Measurements from ENCODE around the gene SPATA31D1. TPM values are rescaled to one million over a fixed set of nuclear protein-coding genes. Genes with fewer than 3 reads are reported as not detected.

Gene SPATA31D1
- total and polyA plus RNA-seq, 2 donors (not counting 3 experiments of a cell fraction or from before 2014, with no cell fraction given): not detected

GRCh38 chr9:82011133-82011532 lies 22.6 kb downstream of the SPATA31D1 start:
- Histone ChIP-seq H3K4me3 (replicated peaks in 1 of 3; ENCODE audit: insufficient read depth in 1 of 3, low read depth in 1 of 3, low read length in 3 of 3) (no peak overlapping the region), H3K36me3 (ENCODE audit: control insufficient read depth in 2 of 2, extremely low read depth in 1 of 2, insufficient read depth in 2 of 2, low read length in 2 of 2) (no peaks in the 10 kb centered on the region), H3K9ac (replicated peaks; ENCODE audit: extremely low read depth, insufficient read depth, low read length) (no peak overlapping the region), H3K4me2 (ENCODE audit: insufficient read depth, low read length) (no peak overlapping the region), H3K4me1 (ENCODE audit: control insufficient read depth, extremely low read depth, insufficient read depth, low read length) (no peaks in the 10 kb centered on the region), H3K9me1 (replicated peaks; ENCODE audit: control insufficient read depth, extremely low read depth, insufficient read depth, low read length) (no peaks in the 10 kb centered on the region), H3K79me2 (ENCODE audit: control insufficient read depth, insufficient read depth, low read length) (no peaks in the 10 kb centered on the region), H4K20me1 (replicated peaks; ENCODE audit: control insufficient read depth, extremely low read depth, insufficient read depth, low read length) (no peaks in the 10 kb centered on the region), H3K27me3 (ENCODE audit: control insufficient read depth in 2 of 2, insufficient read depth in 2 of 2, low read length in 2 of 2) (no peaks in the 10 kb centered on the region), H3K27ac (ENCODE audit: insufficient read depth, low read depth, low read length) (no peak overlapping the region), H2AFZ (ENCODE audit: low read depth, low read length) (no peak overlapping the region), H3K9me3 (replicated peaks; ENCODE audit: control insufficient read depth, insufficient read depth, low read length) (no peaks in the 10 kb centered on the region)
- CTCF ChIA-PET: no interaction called here
- no TSS peak for BruUV-seq (replicated peaks)
- DNase-seq (ENCODE audit: low read depth, low spot score) (no peak), FAIRE-seq (no peak)
- intact Hi-C loops (cut with micrococcal nuclease): no loop called here
- POLR2A ChIA-PET: no interaction called here
- TF ChIP-seq MYC (IDR thresholded peaks at IDR 0.05; ENCODE audit: low read depth, low read length): no peak
- dilution Hi-C loops (cut with MboI; ENCODE audit: extremely low pct_ligation_motif_present, low sequenced_read_pairs): no loop called here

GRCh38 chr9:82012276-82012675 lies 23.7 kb downstream of the SPATA31D1 start:
- Histone ChIP-seq H3K36me3 (ENCODE audit: control insufficient read depth in 2 of 2, extremely low read depth in 1 of 2, insufficient read depth in 2 of 2, low read length in 2 of 2) (no peaks in the 10 kb centered on the region), H3K9me1 (replicated peaks; ENCODE audit: control insufficient read depth, extremely low read depth, insufficient read depth, low read length) (no peaks in the 10 kb centered on the region), H3K4me1 (ENCODE audit: control insufficient read depth, extremely low read depth, insufficient read depth, low read length) (no peaks in the 10 kb centered on the region), H3K4me2 (ENCODE audit: insufficient read depth, low read length) (no peak overlapping the region), H3K27me3 (ENCODE audit: control insufficient read depth in 2 of 2, insufficient read depth in 2 of 2, low read length in 2 of 2) (no peaks in the 10 kb centered on the region), H3K4me3 (replicated peaks in 1 of 3; ENCODE audit: insufficient read depth in 1 of 3, low read depth in 1 of 3, low read length in 3 of 3) (no peak overlapping the region), H2AFZ (ENCODE audit: low read depth, low read length) (no peak overlapping the region), H3K9me3 (replicated peaks; ENCODE audit: control insufficient read depth, insufficient read depth, low read length) (no peaks in the 10 kb centered on the region), H3K79me2 (ENCODE audit: control insufficient read depth, insufficient read depth, low read length) (no peaks in the 10 kb centered on the region), H4K20me1 (replicated peaks; ENCODE audit: control insufficient read depth, extremely low read depth, insufficient read depth, low read length) (no peaks in the 10 kb centered on the region), H3K9ac (replicated peaks; ENCODE audit: extremely low read depth, insufficient read depth, low read length) (no peak overlapping the region), H3K27ac (ENCODE audit: insufficient read depth, low read depth, low read length) (no peak overlapping the region)
- ChIA-PET POLR2A (no interaction called here), CTCF (no interaction called here)
- TF ChIP-seq MYC (IDR thresholded peaks at IDR 0.05; ENCODE audit: low read depth, low read length): no peak
- TF ChIP-seq CTCF (IDR thresholded peaks at IDR 0.05; ENCODE audit: extremely low read depth in 1 of 2, insufficient read depth in 1 of 2, low read depth in 1 of 2, low read length in 2 of 2): no peak
- TF ChIP-seq MAX (IDR thresholded peaks at IDR 0.05; ENCODE audit: insufficient read depth, insufficient read length): no peak
- TF ChIP-seq EZH2 (IDR thresholded peaks at IDR 0.05; ENCODE audit: borderline replicate concordance, low read depth, low read length, severe bottlenecking): no peak
- TF ChIP-seq FOS (IDR thresholded peaks at IDR 0.05; ENCODE audit: borderline replicate concordance, insufficient read depth, low read length): no peak
- no peak for TF ChIP-seq POLR2AphosphoS5 (IDR thresholded peaks at IDR 0.05; ENCODE audit: insufficient read depth, low read depth, low read length)
- TF ChIP-seq POLR2A (IDR thresholded peaks at IDR 0.05; ENCODE audit: low read depth, low read length): no peak
- no peak for TF ChIP-seq GATA2 (IDR thresholded peaks at IDR 0.05; ENCODE audit: insufficient read depth, insufficient read length, low read depth, low read length)
- no peak for TF ChIP-seq JUN (IDR thresholded peaks at IDR 0.05; ENCODE audit: borderline replicate concordance, insufficient read depth, insufficient read length, low read depth)
- dilution Hi-C loops (cut with MboI; ENCODE audit: extremely low pct_ligation_motif_present, low sequenced_read_pairs): no loop called here
- no peak for FAIRE-seq
- no peak for DNase-seq (ENCODE audit: low read depth, low spot score)
- no TSS peak for BruUV-seq (replicated peaks)
- intact Hi-C loops (cut with micrococcal nuclease): no loop called here

All from endothelial cell of umbilical vein (primary cell).